ENCODE data around the gene FOXP4.

DNA sequence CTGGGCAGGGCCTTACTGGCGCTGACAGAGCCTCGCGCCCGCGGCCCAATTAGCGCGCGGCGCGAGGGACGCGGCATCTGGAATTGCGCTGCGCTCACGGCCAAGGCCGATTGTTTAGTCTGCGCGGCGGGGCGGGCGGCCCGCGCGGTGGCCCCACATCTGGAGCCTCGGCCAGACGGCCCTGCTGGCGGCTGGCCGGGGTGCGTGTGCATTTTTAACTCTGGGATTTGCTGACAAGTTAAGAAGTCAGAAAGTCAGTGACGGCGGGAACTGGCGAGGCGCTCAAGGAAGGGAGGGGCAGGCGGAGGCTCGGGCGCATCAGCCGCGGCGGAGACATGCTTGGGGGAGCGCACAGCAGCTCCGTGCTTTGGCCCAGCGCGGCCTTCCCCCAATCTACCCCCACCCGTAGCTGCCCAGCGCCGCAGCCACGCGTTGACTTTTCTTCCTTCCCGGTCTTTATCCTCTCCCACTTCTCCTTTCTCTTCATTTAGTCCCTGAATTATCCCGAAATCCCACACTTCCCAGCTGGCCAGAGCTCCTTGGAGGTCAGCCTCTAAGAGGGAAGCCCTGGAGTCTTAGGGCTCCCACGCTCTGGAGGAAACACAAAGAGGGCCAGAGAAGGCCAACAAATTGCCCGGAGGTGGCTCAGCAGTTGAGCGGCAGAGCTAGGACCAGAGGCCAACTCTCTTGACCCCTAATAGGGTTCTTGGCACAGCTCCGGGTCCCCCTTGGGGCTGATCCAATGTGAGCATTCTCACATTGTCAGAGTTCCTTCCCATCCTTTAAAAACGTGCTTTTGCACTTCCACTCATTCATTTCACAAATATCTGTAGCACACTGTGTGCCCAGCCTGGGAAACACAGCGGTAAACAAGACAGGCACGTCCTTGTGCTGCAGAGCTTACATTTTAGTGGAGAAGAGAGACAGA is 40.8 kb upstream of the FOXP4 start:
- TF ChIP-seq, protein P1, sequence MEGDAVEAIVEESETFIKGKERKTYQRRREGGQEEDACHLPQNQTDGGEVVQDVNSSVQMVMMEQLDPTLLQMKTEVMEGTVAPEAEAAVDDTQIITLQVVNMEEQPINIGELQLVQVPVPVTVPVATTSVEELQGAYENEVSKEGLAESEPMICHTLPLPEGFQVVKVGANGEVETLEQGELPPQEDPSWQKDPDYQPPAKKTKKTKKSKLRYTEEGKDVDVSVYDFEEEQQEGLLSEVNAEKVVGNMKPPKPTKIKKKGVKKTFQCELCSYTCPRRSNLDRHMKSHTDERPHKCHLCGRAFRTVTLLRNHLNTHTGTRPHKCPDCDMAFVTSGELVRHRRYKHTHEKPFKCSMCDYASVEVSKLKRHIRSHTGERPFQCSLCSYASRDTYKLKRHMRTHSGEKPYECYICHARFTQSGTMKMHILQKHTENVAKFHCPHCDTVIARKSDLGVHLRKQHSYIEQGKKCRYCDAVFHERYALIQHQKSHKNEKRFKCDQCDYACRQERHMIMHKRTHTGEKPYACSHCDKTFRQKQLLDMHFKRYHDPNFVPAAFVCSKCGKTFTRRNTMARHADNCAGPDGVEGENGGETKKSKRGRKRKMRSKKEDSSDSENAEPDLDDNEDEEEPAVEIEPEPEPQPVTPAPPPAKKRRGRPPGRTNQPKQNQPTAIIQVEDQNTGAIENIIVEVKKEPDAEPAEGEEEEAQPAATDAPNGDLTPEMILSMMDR (conservative IDR thresholded peaks at IDR 0.05) = no peak
- TF ChIP-seq ZFX (IDR thresholded peaks at IDR 0.05) = no peak
